CD14-positive monocyte (primary cell): ENCODE data around the gene CACNB1. TPM values are rescaled to one million over a fixed set of nuclear protein-coding genes. Genes with fewer than 3 reads are reported as not detected.

Experiments
- DNase-seq, 3 donors: peaks; one replicate each; pipeline ENCODE4 v3.0.0-alpha.2; 2011 to 2022
- H2AFZ ChIP-seq: 2 replicates; pipeline ENCODE4 v1.6.0; 2012; ENCODE audit warnings: mild to moderate bottlenecking, low read depth, low read length, inconsistent platforms; ENCODE audit not compliant: insufficient read depth, poor library complexity, severe bottlenecking
- H3K27ac ChIP-seq, 2 donors: 1 replicate in 1 of 2; 2 replicates in 1 of 2; pipeline ENCODE4 v1.5.1; 2012 to 2013; ENCODE audit warnings: low read length in 2 of 2, control low read depth in 1 of 2, inconsistent platforms in 1 of 2, low read depth in 1 of 2, mild to moderate bottlenecking in 1 of 2
- H3K27me3 ChIP-seq, 2 donors: one replicate each; pipeline versions ENCODE4 v1.6.0 to v1.6.1; 2011 to 2013; ENCODE audit warnings: low read length in 2 of 2; ENCODE audit not compliant: control insufficient read depth in 2 of 2, insufficient read depth in 2 of 2
- H3K36me3 ChIP-seq, 2 donors: replicated peaks in 1 of 2; 1 replicate in 1 of 2; 2 replicates in 1 of 2; pipeline versions ENCODE4 v1.5.1 to v1.6.1; 2012 to 2013; ENCODE audit warnings: low read length in 2 of 2, control low read depth in 1 of 2, inconsistent platforms in 1 of 2, mild to moderate bottlenecking in 1 of 2; ENCODE audit not compliant: insufficient read depth in 2 of 2, control insufficient read depth in 1 of 2
- H3K4me1 ChIP-seq, 2 donors: 1 replicate in 1 of 2; 2 replicates in 1 of 2; pipeline versions ENCODE4 v1.5.1 to v1.6.1; 2012 to 2013; ENCODE audit warnings: low read length in 2 of 2, control low read depth in 1 of 2, inconsistent platforms in 1 of 2, mild to moderate bottlenecking in 1 of 2, moderate library complexity in 1 of 2; ENCODE audit not compliant: insufficient read depth in 2 of 2, control insufficient read depth in 1 of 2
- H3K4me2 ChIP-seq: replicated peaks from 2 replicates; pipeline ENCODE3; 2012; ENCODE audit warnings: low read length, moderate library complexity, mild to moderate bottlenecking; ENCODE audit not compliant: poor library complexity, severe bottlenecking; ENCODE audit errors: extremely low read depth
- H3K4me3 ChIP-seq, 3 experiments: fragments of 200-600 bp in 1 of 3; sonication (generic) in 1 of 3; replicated peaks in 1 of 3; 1 replicate in 2 of 3; 2 replicates in 1 of 3; pipeline ENCODE4 v1.5.1; 2011 to 2013; ENCODE audit warnings: low read length in 3 of 3, mild to moderate bottlenecking in 3 of 3, control low read depth in 2 of 3, low read depth in 2 of 3, inconsistent platforms in 1 of 3, moderate library complexity in 1 of 3
- H3K79me2 ChIP-seq: 2 replicates; pipeline ENCODE4 v1.6.0; 2012; ENCODE audit warnings: mild to moderate bottlenecking, control low read depth, inconsistent platforms, low read length, moderate library complexity; ENCODE audit not compliant: insufficient read depth
- H3K9ac ChIP-seq: 2 replicates; pipeline ENCODE4 v1.6.0; 2017; ENCODE audit warnings: low read length, mild to moderate bottlenecking; ENCODE audit not compliant: insufficient read depth, poor library complexity, severe bottlenecking
- H3K9me3 ChIP-seq, 2 donors: replicated peaks in 1 of 2; 1 replicate in 1 of 2; 2 replicates in 1 of 2; pipeline versions ENCODE4 v1.5.1 to v1.6.1; 2012 to 2013; ENCODE audit warnings: low read length in 2 of 2, control low read depth in 1 of 2; ENCODE audit not compliant: control insufficient read depth in 1 of 2, insufficient read depth in 1 of 2
- H4K20me1 ChIP-seq: 2 replicates; pipeline ENCODE4 v1.6.0; 2012; ENCODE audit warnings: mild to moderate bottlenecking, low read length, control low read depth, moderate library complexity; ENCODE audit not compliant: insufficient read depth
- H3K27ac Mint-ChIP-seq, 7 donors: one replicate each; pipeline ENCODE4 v1.8.0; 2020; ENCODE audit warnings: mild to moderate bottlenecking in 7 of 7, mixed read lengths in 7 of 7, moderate library complexity in 6 of 7, inconsistent platforms in 2 of 7
- H3K27me3 Mint-ChIP-seq, 3 donors: one replicate each; pipeline ENCODE4 v1.8.0; 2021 to 2022; ENCODE audit warnings: low read depth in 3 of 3, mild to moderate bottlenecking in 3 of 3, mixed read lengths in 3 of 3, moderate library complexity in 3 of 3, inconsistent platforms in 1 of 3
- H3K36me3 Mint-ChIP-seq, 2 donors: one replicate each; pipeline ENCODE4 v1.8.0; 2020; ENCODE audit warnings: mixed read lengths in 2 of 2, inconsistent platforms in 1 of 2, mild to moderate bottlenecking in 1 of 2
- H3K4me1 Mint-ChIP-seq: one replicate; pipeline ENCODE4 v1.8.0; 2020; ENCODE audit warnings: mild to moderate bottlenecking, mixed read lengths
- H3K4me3 Mint-ChIP-seq, 2 donors: one replicate each; pipeline ENCODE4 v1.8.0; 2020; ENCODE audit warnings: mild to moderate bottlenecking in 2 of 2, mixed read lengths in 2 of 2, moderate library complexity in 1 of 2
- H3K9me3 Mint-ChIP-seq, 7 donors: one replicate each; pipeline ENCODE4 v1.8.0; 2020 to 2022; ENCODE audit warnings: mixed read lengths in 7 of 7, mild to moderate bottlenecking in 6 of 7, moderate library complexity in 6 of 7, inconsistent platforms in 2 of 7
- CTCF ChIP-seq: fragments of 200-600 bp; IDR thresholded peaks from one replicate; pipeline ENCODE4 v1.8.0; 2022; ENCODE audit warnings: antibody characterized with exemption, mild to moderate bottlenecking
- WGBS: methylation state at CpG from one replicate; pipeline ENCODE4 v1.1.5; 2013; ENCODE audit warnings: missing lambda C conversion rate; ENCODE audit not compliant: insufficient coverage; 5-methylcytosine and 5-hydroxymethylcytosine counted together
- intact Hi-C, 2 donors: fragments of 100-400 bp; cut with micrococcal nuclease; formaldehyde crosslinking; loops; one replicate each; pipeline versions ENCODE4 v1.15.0 to v1.15.1; 2023
- polyA plus RNA-seq, 3 donors: library from polyadenylated mRNA; depleted of rRNA in 1 of 3; unstranded in 2 of 3; stranded (reverse) in 1 of 3; fragments of 300-500 nt in 2 of 3; fragments of >200 nt in 1 of 3; fragmentation: Illumina TruSeq in 2 of 3; gene quantifications; 1 replicate in 2 of 3; 2 replicates in 1 of 3; pipeline ENCODE4 v1.2.3, GENCODE V29; 2012 to 2021

The CACNB1 gene
- polyA plus RNA-seq, 3 donors = 0.13 to 22.1 (median 0.31) TPM

- no peak overlapping the region for H2AFZ ChIP-seq
- 95% methylated on average over 6 of the region's 15 CpGs for WGBS
- H3K36me3 ChIP-seq = peaks cover 52 to 70% of the 10 kb centered on the region in 2 donors
- Mint-ChIP-seq H3K36me3 (peaks cover 41 to 79% of the 10 kb centered on the region in 2 donors), H3K4me1 (peaks cover 7% of the 10 kb centered on the region), H3K27me3 (peaks cover 0 to 4% (median 2%) of the 10 kb centered on the region in 3 donors), H3K9me3 (peaks cover 0 to 6% (median 0%) of the 10 kb centered on the region in 7 donors), H3K27ac (no peak overlapping the region), H3K4me3 (no peak overlapping the region)
- no peak overlapping the region for H3K9ac ChIP-seq
- no peaks in the 10 kb centered on the region for H4K20me1 ChIP-seq
- H3K4me1 ChIP-seq = no peaks in the 10 kb centered on the region
- no peak for DNase-seq
- no peak for TF ChIP-seq CTCF
- intact Hi-C loops = no loop called here
- no peaks in the 10 kb centered on the region for H3K27me3 ChIP-seq
- H3K4me2 ChIP-seq = no peak overlapping the region
- H3K4me3 ChIP-seq = no peak overlapping the region
- no peak overlapping the region for H3K27ac ChIP-seq
- H3K9me3 ChIP-seq = no peaks in the 10 kb centered on the region
- H3K79me2 ChIP-seq = no peaks in the 10 kb centered on the region
Measured at GRCh38 chr17:39186481-39187002, 10.9 kb downstream of the CACNB1 start.

DNA sequence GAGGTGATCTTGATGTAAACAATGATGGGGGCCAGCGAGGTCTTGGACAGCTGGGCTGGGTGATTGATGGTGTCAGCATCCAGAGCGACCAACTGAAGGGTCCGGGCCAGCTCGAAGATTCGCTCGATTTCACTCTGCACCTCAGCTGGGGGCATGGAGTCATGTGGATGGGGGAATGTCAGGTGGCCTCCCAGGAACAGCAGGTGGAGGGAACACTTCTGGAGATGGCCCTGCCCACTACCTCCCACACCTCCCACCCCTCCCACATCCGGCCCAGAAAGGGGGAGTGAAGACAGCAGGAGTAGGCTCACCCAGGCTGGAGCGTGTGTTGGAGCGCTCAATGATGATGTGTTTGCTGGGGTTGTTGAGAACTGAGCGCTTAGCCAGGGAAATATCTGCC, 13.7 kb downstream of the CACNB1 start:
- Mint-ChIP-seq H3K4me3 (no peak overlapping the region), H3K27me3 (peaks cover 0 to 4% (median 2%) of the 10 kb centered on the region in 3 donors), H3K9me3 (peaks cover 0 to 6% (median 0%) of the 10 kb centered on the region in 7 donors), H3K4me1 (peaks cover 8% of the 10 kb centered on the region), H3K27ac (no peak overlapping the region), H3K36me3 (peaks cover 42 to 78% of the 10 kb centered on the region in 2 donors)
- Histone ChIP-seq H3K9ac (no peak overlapping the region), H3K4me2 (no peak overlapping the region), H3K27me3 (no peaks in the 10 kb centered on the region), H3K4me1 (no peaks in the 10 kb centered on the region), H2AFZ (no peak overlapping the region), H3K36me3 (peaks cover 55 to 65% of the 10 kb centered on the region in 2 donors), H3K27ac (no peak overlapping the region), H3K4me3 (no peak overlapping the region), H3K9me3 (no peaks in the 10 kb centered on the region), H3K79me2 (no peaks in the 10 kb centered on the region), H4K20me1 (no peaks in the 10 kb centered on the region)
- WGBS = 92% methylated on average over 2 of the region's 10 CpGs
- no peak for TF ChIP-seq CTCF
- no peak for DNase-seq
- intact Hi-C loops = no loop called here
